HCT116 (cell line): ENCODE results near the gene TBC1D4. TPM values are rescaled to one million over a fixed set of nuclear protein-coding genes. Genes with fewer than 3 reads are reported as not detected.

Experiments used
- ATAC-seq: fragments of 200-7000 bp; cut with Tn5 transposase; 2 replicates; pipeline ENCODE4 v1.9.1; 2020; ENCODE audit warnings: mild to moderate bottlenecking, moderate library complexity
- BruUV-seq: library from RNA; stranded (reverse); fragments of 400-500 nt; replicated peaks from 2 replicates; lab custom pipeline; 2021; lab: Mats Ljungman, UMichigan
- CTCF ChIA-PET: fragments of 300-600 bp; sonication (Branson Sonifier 250); formaldehyde crosslinking; loops from one replicate; lab custom pipeline; 2021; ENCODE audit warnings: antibody characterized with exemption; lab: Charles Lee
- POLR2A ChIA-PET: fragments of 300-600, 350-600 bp; sonication (Branson Sonifier 250); formaldehyde crosslinking; loops from one replicate; lab custom pipeline; 2021; ENCODE audit warnings: antibody characterized with exemption; lab: Charles Lee
- RAD21 ChIA-PET, 2 experiments: fragments of 300-600 bp; sonication (Branson Sonifier 250); formaldehyde crosslinking; loops; one replicate each; lab custom pipeline; 2023; ENCODE audit warnings: low total read pairs in 2 of 2; ENCODE audit not compliant: uncharacterized antibody in 2 of 2, unreplicated experiment in 2 of 2, low non-redundant PET in 1 of 2; lab: Charles Lee
- DNase-seq: peaks from one replicate; pipeline ENCODE4 v3.0.0-alpha.2; 2010; ENCODE audit warnings: low read depth, low spot score
- H2AFZ ChIP-seq: fragments of 200-600 bp; shearing (Covaris generic), sonication (generic); 2 replicates; pipeline ENCODE4 v1.6.1; 2017; ENCODE audit warnings: low read depth, mixed run types, mixed read lengths, antibody characterized with exemption, low read length; ENCODE audit not compliant: poor library complexity, severe bottlenecking
- H3K27ac ChIP-seq: 2 replicates; pipeline ENCODE4 v1.5.1; 2012; ENCODE audit warnings: low read depth, low read length
- H3K27me3 ChIP-seq: fragments of 200-600 bp; sonication (generic); 2 replicates; pipeline ENCODE4 v1.6.1; 2016; ENCODE audit warnings: mixed run types, low read length, mixed read lengths; ENCODE audit not compliant: insufficient read depth
- H3K36me3 ChIP-seq, 2 experiments: fragments of 200-500 bp in 1 of 2; fragments of 200-600 bp in 1 of 2; sonication (Bioruptor generic) in 1 of 2; sonication (generic) in 1 of 2; 2 replicates each; pipeline versions ENCODE4 v1.5.1 to v1.6.1; 2014 to 2016; ENCODE audit warnings: low read length in 2 of 2, inconsistent platforms in 1 of 2, mixed read lengths in 1 of 2, mixed run types in 1 of 2; ENCODE audit not compliant: insufficient read depth in 2 of 2, control insufficient read depth in 1 of 2
- H3K4me1 ChIP-seq, 2 experiments: fragments of 200-600 bp in 1 of 2; sonication (generic) in 1 of 2; 2 replicates each; pipeline versions ENCODE4 v1.5.1 to v1.6.1; 2012 to 2017; ENCODE audit warnings: low read length in 2 of 2, inconsistent platforms in 1 of 2, mild to moderate bottlenecking in 1 of 2, mixed read lengths in 1 of 2, mixed run types in 1 of 2, moderate library complexity in 1 of 2; ENCODE audit not compliant: insufficient read depth in 2 of 2, control insufficient read depth in 1 of 2
- H3K4me2 ChIP-seq: fragments of 200-600 bp; sonication (generic); 2 replicates; pipeline ENCODE4 v1.6.1; 2017; ENCODE audit warnings: mixed run types, low read length, mixed read lengths
- H3K4me3 ChIP-seq, 2 experiments: fragments of 200-600 bp in 1 of 2; sonication (generic) in 1 of 2; replicated peaks in 1 of 2; 2 replicates each; pipeline ENCODE4 v1.5.1; 2011 to 2016; ENCODE audit warnings: low read length in 2 of 2, control low read depth in 1 of 2, low read depth in 1 of 2, mild to moderate bottlenecking in 1 of 2, mixed read lengths in 1 of 2, mixed run types in 1 of 2
- H3K79me2 ChIP-seq: fragments of 200-600 bp; sonication (generic); 2 replicates; pipeline ENCODE4 v1.6.1; 2017; ENCODE audit warnings: mild to moderate bottlenecking, mixed run types, low read length, moderate library complexity, mixed read lengths; ENCODE audit not compliant: insufficient read depth
- H3K9ac ChIP-seq: fragments of 200-600 bp; sonication (generic); 2 replicates; pipeline ENCODE4 v1.6.1; 2016; ENCODE audit warnings: low read length, mixed read lengths
- H3K9me2 ChIP-seq: fragments of 200-600 bp; sonication (generic), shearing (Covaris generic); 2 replicates; pipeline ENCODE4 v1.6.1; 2017; ENCODE audit warnings: mixed run types, mild to moderate bottlenecking, moderate library complexity; ENCODE audit not compliant: insufficient read depth
- H3K9me3 ChIP-seq, 2 experiments: fragments of 200-500 bp in 1 of 2; fragments of 200-600 bp in 1 of 2; sonication (Bioruptor generic) in 1 of 2; sonication (generic) in 1 of 2; 2 replicates each; pipeline ENCODE4 v1.6.1; 2014 to 2017; ENCODE audit warnings: low read length in 2 of 2, mixed read lengths in 2 of 2, inconsistent platforms in 1 of 2, low read depth in 1 of 2, mild to moderate bottlenecking in 1 of 2, mixed run types in 1 of 2, moderate library complexity in 1 of 2; ENCODE audit not compliant: control insufficient read depth in 1 of 2, insufficient read depth in 1 of 2
- H4K20me1 ChIP-seq: fragments of 200-600 bp; sonication (generic), shearing (Covaris generic); 2 replicates; pipeline ENCODE4 v1.6.1; 2017; ENCODE audit warnings: mixed run types, mild to moderate bottlenecking, moderate library complexity; ENCODE audit not compliant: insufficient read depth
- CBX3 ChIP-seq: IDR thresholded peaks from 2 replicates; pipeline ENCODE4 v1.6.1; 2012; ENCODE audit warnings: low read depth
- intact Hi-C: fragments of 100-400 bp; cut with micrococcal nuclease; formaldehyde crosslinking; loops from 2 replicates; pipeline ENCODE4 v1.10.0; 2022
- total RNA-seq: library from RNA; stranded (reverse); gene quantifications from one replicate; pipeline ENCODE4 v1.2.1, GENCODE V29; 2021; ENCODE audit not compliant: unreplicated experiment
- TF ChIP-seq, protein P1 (sequence below), 3 experiments: fragments of 200-600 bp in 1 of 3; sonication (generic) in 1 of 3; IDR thresholded peaks in 2 of 3; conservative IDR thresholded peaks in 1 of 3; 2 replicates each; pipeline ENCODE4 v1.5.1; 2012 to 2017; ENCODE audit warnings: low read depth in 2 of 3, low read length in 2 of 3, antibody characterized with exemption in 1 of 3, borderline replicate concordance in 1 of 3, control low read depth in 1 of 3, mild to moderate bottlenecking in 1 of 3, mixed read lengths in 1 of 3, mixed run types in 1 of 3, moderate library complexity in 1 of 3; ENCODE audit not compliant: insufficient read depth in 1 of 3
- TF ChIP-seq, protein P2 (sequence below): IDR thresholded peaks from 2 replicates; pipeline ENCODE4 v1.6.1; 2011; ENCODE audit warnings: mild to moderate bottlenecking, low read length, moderate library complexity; ENCODE audit not compliant: insufficient replicate concordance; ENCODE audit errors: extremely low read depth
- TF ChIP-seq, protein P3 (sequence below): IDR thresholded peaks from 2 replicates; pipeline ENCODE4 v1.6.1; 2012

Gene TBC1D4
- total RNA-seq, 1 experiment from 2014 or later, result 24.6 TPM

DNA sequence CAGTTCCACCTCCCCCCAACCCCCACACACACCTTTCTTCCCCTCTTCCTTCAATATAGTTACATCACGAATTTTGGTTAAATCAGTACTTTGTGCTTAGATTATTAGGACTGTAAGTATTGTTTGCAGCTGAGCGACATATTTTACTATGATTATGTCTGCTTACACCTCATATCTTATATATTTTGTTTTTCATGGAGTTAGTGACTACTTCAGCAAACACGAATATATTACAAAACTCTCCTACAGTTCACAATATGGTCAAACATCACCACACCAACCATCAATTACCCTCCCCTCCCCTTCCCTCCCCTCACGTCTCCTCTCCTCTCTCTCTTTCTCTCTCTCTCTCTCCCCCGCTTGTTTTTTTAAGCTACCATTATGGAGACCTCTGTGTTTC is 152.9 kb downstream of the TBC1D4 start:
- Histone ChIP-seq H2AFZ (no peak overlapping the region), H3K79me2 (no peaks in the 10 kb centered on the region), H4K20me1 (no peaks in the 10 kb centered on the region), H3K4me3 (no peak overlapping the region), H3K9me2 (no peaks in the 10 kb centered on the region), H3K9me3 (no peaks in the 10 kb centered on the region), H3K4me2 (no peak overlapping the region), H3K27me3 (no peaks in the 10 kb centered on the region), H3K9ac (no peak overlapping the region), H3K27ac (no peak overlapping the region), H3K36me3 (peaks cover 0 to 5% of the 10 kb centered on the region in 2 experiments; a peak in 1 of 4 replicates), H3K4me1 (no peaks in the 10 kb centered on the region)
- CTCF ChIA-PET, result interaction anchor here (0.6 kb wide), 1 partner anchor 544 kb away, joined by 3 read pairs; no protein-coding TSS in a partner anchor
- DNase-seq (no peak), ATAC-seq (no peak)
- RAD21 ChIA-PET, result no interaction called here
- POLR2A ChIA-PET, result no interaction called here
- intact Hi-C loops, result no loop called here
- no TSS peak for BruUV-seq
- TF ChIP-seq, protein P1, sequence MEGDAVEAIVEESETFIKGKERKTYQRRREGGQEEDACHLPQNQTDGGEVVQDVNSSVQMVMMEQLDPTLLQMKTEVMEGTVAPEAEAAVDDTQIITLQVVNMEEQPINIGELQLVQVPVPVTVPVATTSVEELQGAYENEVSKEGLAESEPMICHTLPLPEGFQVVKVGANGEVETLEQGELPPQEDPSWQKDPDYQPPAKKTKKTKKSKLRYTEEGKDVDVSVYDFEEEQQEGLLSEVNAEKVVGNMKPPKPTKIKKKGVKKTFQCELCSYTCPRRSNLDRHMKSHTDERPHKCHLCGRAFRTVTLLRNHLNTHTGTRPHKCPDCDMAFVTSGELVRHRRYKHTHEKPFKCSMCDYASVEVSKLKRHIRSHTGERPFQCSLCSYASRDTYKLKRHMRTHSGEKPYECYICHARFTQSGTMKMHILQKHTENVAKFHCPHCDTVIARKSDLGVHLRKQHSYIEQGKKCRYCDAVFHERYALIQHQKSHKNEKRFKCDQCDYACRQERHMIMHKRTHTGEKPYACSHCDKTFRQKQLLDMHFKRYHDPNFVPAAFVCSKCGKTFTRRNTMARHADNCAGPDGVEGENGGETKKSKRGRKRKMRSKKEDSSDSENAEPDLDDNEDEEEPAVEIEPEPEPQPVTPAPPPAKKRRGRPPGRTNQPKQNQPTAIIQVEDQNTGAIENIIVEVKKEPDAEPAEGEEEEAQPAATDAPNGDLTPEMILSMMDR (IDR thresholded peaks at IDR 0.05 in 2 of 3, conservative IDR thresholded peaks at IDR 0.05 in 1 of 3; ENCODE audit: borderline replicate concordance in 1 of 3, insufficient read depth in 1 of 3, low read depth in 2 of 3, low read length in 2 of 3), result no peak
- TF ChIP-seq, protein P2, sequence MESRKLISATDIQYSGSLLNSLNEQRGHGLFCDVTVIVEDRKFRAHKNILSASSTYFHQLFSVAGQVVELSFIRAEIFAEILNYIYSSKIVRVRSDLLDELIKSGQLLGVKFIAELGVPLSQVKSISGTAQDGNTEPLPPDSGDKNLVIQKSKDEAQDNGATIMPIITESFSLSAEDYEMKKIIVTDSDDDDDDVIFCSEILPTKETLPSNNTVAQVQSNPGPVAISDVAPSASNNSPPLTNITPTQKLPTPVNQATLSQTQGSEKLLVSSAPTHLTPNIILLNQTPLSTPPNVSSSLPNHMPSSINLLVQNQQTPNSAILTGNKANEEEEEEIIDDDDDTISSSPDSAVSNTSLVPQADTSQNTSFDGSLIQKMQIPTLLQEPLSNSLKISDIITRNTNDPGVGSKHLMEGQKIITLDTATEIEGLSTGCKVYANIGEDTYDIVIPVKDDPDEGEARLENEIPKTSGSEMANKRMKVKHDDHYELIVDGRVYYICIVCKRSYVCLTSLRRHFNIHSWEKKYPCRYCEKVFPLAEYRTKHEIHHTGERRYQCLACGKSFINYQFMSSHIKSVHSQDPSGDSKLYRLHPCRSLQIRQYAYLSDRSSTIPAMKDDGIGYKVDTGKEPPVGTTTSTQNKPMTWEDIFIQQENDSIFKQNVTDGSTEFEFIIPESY, result no peak
- TF ChIP-seq, protein P3, sequence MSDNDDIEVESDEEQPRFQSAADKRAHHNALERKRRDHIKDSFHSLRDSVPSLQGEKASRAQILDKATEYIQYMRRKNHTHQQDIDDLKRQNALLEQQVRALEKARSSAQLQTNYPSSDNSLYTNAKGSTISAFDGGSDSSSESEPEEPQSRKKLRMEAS, result no peak
- no peak for TF ChIP-seq CBX3
